HG02798 (cell line): ENCODE measurements around the gene TENM3.
"Not testable (repeated sequence)": the region's sequence is repeated elsewhere in the genome, so short reads cannot be mapped to it uniquely, and the experiment has no call there.

Experiments
- ATAC-seq: cut with Tn5 transposase; IDR thresholded peaks from one replicate; pipeline ENCODE4 v1.9.1; 2021; ENCODE audit warnings: mild to moderate bottlenecking; ENCODE audit not compliant: unreplicated experiment, poor library complexity

The TENM3 gene

DNA sequence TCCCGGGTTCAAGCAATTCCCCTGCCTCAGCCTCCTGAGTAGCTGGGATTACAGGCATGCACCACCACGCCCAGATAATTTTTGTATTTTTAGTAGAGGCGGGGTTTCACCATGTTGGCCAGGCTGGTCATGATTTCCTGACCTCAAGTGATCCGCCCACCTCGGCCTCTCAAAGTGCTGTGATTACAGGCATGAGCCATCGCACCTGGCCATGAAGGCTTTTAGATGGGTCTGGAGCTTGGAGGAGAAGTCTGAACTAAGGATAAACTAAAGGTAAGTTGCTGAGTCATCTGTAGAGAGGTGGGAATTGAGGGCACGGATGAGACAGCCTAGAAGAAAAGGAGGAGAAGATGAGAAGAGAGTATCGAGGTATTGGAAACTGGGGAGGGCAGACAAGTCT, at the start of gene TENM3:
TENM3 (plus strand) TSS at position 199 of the 400 bp plus-strand sequence. CDS start 80,619 bp downstream, outside the sequence.
- not testable (repeated sequence) for ATAC-seq

DNA sequence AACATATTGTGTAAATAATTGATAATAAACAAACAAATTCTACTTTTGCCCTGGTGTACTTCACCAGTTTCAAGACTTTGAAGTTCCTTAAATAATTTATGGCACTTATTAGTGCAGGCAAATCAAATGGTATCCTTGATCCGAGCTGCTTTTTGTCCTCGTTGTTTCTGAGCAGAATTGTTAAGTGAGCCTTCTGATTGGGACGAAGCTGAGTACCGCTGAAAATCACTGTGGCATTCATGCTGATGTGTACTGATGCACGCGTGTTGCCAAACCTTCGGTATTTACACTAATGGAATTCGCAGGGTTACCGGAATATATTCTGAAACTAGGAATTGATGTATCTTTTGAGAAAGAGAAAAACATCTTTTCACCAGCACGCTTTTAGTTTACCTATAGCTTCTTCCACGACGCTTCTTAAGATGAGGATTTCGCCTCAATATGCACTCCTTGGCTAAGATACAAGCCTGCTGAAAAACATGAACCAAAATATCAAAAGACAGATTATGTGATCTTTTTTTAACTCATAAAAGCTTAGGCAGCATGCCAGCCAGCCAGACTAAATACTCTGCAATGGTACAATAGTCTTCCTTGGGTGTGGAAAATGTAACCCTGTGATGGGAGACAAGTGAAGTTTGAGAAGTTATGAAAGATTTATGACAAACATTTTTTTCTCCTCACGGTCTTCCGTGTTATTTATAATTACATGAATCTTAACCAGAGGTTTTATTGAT, 48.9 kb upstream of the TENM3 start:
- no peak for ATAC-seq

DNA sequence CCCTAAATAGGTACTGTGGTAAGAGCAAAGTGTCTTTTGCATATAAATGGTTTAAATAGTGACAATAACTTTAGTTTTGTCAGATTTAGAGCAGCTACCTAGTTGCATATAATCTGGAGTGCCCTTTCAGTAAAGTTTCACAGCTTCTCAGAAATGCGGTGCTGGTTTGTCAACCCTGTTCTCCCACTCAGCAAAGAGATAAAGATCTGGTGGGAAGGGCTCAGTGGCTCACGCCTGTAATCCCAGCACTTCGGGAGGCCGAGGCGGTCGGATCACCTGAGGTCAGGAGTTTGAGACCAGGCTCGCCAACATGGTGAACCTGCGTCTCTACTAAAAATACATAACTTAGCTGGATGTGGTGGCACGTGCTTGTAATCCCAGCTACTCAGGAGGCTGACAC, 45.6 kb upstream of the TENM3 start:
- no peak for ATAC-seq

DNA sequence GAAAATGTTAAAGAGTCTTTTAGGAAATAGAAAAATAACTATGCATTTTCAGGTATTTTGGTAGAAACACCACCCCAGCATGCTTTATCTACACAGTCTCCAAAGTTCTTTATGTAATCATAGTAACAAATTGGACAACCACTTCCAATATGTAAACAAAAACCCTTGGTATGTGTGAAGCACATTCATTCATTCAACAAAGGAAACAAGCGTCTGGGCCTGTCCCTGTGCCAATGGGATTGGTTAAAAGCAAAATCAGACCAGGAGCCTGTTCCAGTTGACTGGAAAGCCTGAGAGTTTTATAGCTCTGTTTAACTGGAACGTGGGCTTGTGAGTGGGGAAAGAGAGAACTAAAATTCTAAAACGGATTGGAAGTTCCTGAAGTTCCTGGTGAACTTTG, 41.3 kb upstream of the TENM3 start:
- ATAC-seq, result no peak

DNA sequence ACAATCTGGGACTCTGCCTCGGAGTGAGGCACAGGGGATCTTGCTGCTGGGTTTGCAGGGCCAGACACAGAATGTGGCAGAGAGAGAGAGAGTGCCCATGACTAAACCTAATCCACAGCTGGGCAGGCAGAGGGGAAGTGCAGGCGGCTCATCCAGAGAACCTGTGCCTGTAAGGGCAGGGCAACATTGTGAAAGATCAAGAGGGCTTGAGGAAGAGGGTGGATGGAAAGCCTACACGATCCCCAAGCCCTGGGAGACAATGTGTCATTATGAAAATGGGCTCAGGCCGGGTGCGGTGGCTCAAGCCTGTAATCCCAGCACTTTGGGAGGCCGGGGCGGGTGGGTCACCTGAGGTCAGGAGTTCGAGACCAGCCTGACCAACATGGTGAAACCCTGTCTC, 40.6 kb upstream of the TENM3 start:
- no peak for ATAC-seq

DNA sequence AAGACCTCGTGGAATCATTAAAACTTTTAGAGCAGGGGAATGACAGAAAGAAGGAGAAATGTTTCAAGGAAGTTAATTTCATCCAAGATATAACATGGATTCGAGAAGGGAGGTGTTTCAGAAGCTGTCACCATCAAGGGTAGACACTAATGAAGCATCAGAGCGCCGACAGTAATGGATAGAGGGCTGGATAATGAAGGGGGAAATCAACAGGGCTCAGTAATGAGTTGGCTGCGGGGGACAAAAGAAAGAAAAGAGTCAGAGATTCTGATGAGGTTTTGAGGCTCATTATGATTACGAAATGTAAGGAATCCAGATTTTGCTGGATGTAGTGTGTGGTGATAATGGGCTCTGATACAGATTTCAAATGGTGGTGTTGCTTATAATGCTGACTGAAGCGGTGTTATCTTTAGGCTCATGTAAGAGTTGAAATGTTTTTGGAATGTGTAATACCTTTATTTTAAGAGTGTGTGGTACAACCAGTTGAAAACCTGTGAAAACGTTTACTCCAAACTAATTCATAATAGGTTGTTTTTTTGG, 39.3 kb upstream of the TENM3 start:
- ATAC-seq, result no peak

DNA sequence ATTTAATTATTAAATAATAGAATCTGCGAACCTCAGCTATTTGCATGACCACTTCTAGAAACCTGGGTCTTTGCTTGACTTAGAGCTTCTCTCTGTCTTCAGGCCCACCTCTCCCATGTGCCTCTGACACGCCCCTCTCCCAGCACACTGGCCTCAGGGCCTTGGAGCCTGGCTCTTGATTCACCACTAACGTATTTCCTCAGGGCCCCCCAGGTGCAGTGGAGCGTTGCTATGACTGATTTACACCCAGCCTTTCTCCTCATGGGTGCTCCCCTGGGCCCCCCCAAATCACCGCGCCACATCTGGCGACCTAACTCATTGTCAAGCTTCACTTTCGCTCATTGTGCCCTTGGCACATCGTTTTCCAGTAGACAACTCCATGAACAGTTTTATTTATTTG, 37.9 kb upstream of the TENM3 start:
- ATAC-seq, result no peak

DNA sequence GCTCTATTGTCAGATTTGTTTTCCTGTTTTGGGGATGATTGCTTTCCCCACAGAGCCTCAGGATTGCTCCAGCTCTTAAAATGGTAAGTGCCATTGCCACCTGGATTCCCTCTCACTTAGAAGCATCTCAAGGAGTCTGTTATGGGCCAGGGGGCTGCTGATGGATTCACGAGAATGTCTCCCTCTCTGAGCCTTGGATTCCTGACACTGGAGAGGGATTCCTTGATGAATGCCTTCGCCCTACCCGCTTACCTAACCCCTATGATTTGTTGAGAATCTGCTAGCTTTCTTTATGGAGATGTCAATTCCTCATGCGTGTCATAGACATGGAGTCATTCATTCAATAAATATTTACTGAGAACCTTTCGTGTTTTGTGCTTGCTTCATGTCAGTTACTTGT, 36.9 kb upstream of the TENM3 start:
- no peak for ATAC-seq

GRCh38 chr4:182206916-182207315, 36.3 kb upstream of the TENM3 start:
- ATAC-seq, result no peak

GRCh38 chr4:182207830-182208396, 35.3 kb upstream of the TENM3 start:
- no peak for ATAC-seq

DNA sequence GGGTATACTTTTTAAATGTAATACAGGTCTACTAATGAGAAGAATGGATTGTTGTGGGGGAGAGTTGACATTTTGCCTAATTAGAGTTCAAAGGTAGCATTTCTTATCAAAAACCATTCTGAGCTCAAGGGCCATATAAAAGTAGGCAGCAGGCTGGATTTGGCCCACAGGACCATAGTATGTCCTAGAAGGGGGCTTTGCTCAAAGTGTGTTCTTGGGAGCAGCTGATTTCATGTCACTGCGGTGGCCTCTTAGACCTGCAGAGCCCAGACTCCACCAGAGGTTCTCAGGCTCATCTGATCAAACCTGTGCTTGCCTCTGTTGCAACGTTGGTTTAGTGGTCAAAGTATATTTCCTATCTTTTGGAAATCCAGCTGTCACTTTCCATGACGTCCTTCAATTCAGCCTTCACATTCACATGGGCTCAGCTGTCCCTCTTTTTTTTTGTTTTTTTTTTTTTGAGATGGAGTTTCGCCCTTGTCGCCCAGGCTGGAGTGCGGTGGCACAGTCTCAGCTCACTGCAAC, 34.6 kb upstream of the TENM3 start:
- ATAC-seq, result no peak

DNA sequence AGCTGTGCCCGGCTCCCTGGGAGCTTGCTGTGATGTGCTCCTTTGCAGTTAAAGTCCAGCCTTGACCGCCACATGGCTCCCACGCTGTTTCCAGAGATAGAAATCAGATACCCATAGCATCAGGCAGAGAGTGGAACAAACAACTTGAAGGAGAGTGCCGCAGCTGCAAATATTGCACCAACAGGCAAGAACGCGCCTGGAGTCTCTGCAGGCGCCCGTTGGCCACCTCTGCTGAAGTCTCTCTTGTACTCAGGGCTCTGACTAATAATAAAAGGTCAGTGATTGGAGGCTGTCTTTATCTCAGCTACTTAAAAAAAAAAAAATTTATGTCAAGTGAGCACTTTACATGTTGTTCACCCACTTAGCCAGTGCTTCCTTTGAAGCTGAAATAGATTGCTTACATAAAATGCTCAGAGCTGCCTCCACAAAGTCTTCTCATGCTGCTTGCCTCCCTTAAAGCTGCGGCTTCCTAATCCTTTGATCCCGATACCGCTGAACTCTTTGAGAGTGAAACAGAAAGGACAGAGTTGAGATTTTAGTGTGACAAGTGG, 30.9 kb upstream of the TENM3 start:
- ATAC-seq, result no peak

GRCh38 chr4:182213004-182213403, 30.2 kb upstream of the TENM3 start:
- no peak for ATAC-seq

DNA sequence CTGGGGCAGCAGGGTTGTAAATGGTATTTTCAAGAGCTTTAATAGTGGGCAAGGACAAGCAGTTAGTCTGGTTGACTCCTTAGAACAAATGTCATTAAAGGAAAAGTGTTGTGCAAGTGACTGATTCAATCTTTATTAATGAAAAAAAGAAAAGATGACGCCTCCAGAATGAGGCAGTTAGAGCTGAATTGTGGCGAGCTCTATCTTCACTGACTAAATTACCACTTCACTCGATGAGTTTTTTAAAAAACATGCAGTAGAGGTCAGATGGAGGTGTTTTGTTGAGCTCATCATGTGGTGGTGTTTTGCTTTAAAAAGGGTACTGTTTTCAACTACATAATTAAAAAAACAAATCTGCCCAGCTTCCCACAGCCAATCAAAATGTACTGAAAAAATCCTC, 28.1 kb upstream of the TENM3 start:
- ATAC-seq, result no peak

- no peak for ATAC-seq
These were observed 27.2 kb upstream of the TENM3 start for GRCh38 chr4:182216005-182216404.

GRCh38 chr4:182219411-182220056, 23.7 kb upstream of the TENM3 start:
- ATAC-seq, result no peak

DNA sequence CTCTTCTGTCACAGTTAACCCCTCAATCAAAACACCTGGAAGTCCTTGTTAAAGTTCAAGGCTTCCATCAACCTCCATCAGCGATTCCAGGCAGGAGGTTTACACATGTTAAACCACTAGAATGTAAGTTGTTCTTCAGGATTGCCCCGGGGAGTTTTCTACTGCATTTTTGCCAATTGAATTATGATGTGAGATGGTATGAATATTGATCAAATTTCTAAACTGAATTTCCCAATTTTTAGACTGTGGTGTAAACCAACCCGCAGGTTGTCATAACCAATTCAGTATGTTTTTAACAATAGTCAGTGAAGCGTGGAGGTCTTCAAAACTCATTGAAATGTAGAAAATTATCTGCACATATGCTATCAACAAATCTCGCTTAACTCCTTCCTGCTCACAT, 21.2 kb upstream of the TENM3 start:
- ATAC-seq, result no peak

DNA sequence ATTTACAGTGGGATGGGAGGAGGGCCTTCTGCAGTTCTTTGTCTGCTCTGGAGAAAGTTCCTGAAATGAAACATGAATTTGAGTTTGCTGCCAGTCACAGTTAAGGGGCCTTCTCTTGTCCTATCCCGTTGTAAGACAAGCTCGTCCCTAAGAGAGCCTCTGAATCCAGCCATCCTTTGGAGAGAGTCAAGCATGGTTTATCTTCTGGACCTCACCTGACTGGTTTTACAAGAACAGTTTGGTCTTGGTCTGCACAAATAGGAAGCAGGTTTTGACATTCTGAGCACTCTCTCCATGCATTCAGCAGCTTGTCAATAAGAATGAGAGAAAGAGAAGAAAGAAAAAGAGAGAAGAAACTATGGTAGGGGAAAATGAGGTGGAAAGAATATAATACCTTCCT, 20.4 kb upstream of the TENM3 start:
- no peak for ATAC-seq

GRCh38 chr4:182223708-182224107, 19.5 kb upstream of the TENM3 start:
- no peak for ATAC-seq

DNA sequence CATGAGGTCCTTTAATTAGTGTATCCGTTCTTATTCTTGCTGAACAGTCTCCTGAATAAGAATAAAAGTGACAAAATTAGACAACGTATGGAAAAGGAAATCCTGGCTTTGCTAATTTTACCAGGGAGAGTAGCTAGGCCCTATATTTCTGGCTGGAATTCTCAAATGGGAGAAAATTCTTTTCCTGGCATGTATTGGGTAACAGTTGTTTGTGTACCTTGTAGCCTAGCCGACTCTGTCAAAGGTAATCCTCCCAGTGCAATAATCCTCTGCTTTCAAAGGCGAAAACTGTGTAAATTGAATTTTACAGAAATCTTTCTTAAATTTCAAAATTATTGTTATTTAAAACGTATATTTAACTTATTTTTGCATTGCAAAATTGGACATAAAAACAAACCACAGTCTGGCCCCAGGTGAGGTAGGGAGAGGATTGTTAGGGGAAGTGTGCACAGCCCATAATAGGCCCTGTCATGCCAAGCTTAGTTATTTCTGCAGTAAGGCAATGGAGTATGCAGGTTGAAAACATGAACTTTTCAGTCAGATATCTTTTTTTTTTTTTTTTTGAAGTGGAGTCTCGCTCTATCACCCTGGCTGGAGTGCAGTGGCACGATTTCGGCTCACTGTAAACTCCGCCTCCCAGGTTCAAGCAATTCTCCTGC, 18.9 kb upstream of the TENM3 start:
- no peak for ATAC-seq
